HEK293 (cell line): Measurements from ENCODE around the gene HSPA4.

Experiments used
- GLI4 ChIP-seq: fragments of 450-650 bp; formaldehyde crosslinking; IDR thresholded peaks from 2 replicates; pipeline ENCODE4 v1.5.1; 2016; ENCODE audit warnings: missing biosample characterization, missing genetic modification characterization
- HOXC10 ChIP-seq: sonication (generic); formaldehyde crosslinking; IDR thresholded peaks from 2 replicates; pipeline ENCODE4 v1.8.1; 2023; ENCODE audit warnings: mild to moderate bottlenecking, missing genetic modification reagents
- KLF1 ChIP-seq: fragments of 450-650 bp; formaldehyde crosslinking; IDR thresholded peaks from 2 replicates; pipeline ENCODE4 v1.5.1; 2016; ENCODE audit warnings: missing biosample characterization, missing genetic modification characterization
- KLF7 ChIP-seq: fragments of 450-650 bp; formaldehyde crosslinking; IDR thresholded peaks from 2 replicates; pipeline ENCODE4 v1.5.1; 2016; ENCODE audit warnings: missing biosample characterization, missing genetic modification characterization, borderline replicate concordance
- REPIN1 ChIP-seq: fragments of 450-650 bp; formaldehyde crosslinking; IDR thresholded peaks from 2 replicates; pipeline ENCODE4 v1.5.1; 2017; ENCODE audit warnings: missing biosample characterization, missing genetic modification characterization, low read depth
- ZBTB21 ChIP-seq: fragments of 450-650 bp; formaldehyde crosslinking; IDR thresholded peaks from 2 replicates; pipeline ENCODE4 v1.5.1; 2017; ENCODE audit warnings: missing biosample characterization, missing genetic modification characterization
- ZNF155 ChIP-seq: fragments of 450-650 bp; formaldehyde crosslinking; IDR thresholded peaks from 2 replicates; pipeline ENCODE4 v1.5.1; 2016; ENCODE audit warnings: missing biosample characterization, missing genetic modification characterization
- ZNF157 ChIP-seq: fragments of 450-650 bp; formaldehyde crosslinking; IDR thresholded peaks from 2 replicates; pipeline ENCODE4 v1.5.1; 2016; ENCODE audit warnings: missing biosample characterization, missing genetic modification characterization
- ZNF175 ChIP-seq: fragments of 450-650 bp; formaldehyde crosslinking; IDR thresholded peaks from 2 replicates; pipeline ENCODE4 v1.5.1; 2016; ENCODE audit warnings: missing biosample characterization, missing genetic modification characterization
- ZNF274 ChIP-seq, 2 experiments: fragments of 200-500 bp in 1 of 2; fragments of 450-650 bp in 1 of 2; sonication (Bioruptor generic) in 1 of 2; formaldehyde crosslinking in 1 of 2; IDR thresholded peaks; 2 replicates each; pipeline versions ENCODE4 v1.5.1 to v1.6.1; 2014 to 2016; ENCODE audit warnings: borderline replicate concordance in 1 of 2, inconsistent platforms in 1 of 2, low read length in 1 of 2, missing biosample characterization in 1 of 2, missing genetic modification characterization in 1 of 2
- ZNF366 ChIP-seq: fragments of 450-650 bp; formaldehyde crosslinking; conservative IDR thresholded peaks from 2 replicates; pipeline ENCODE4 v1.5.1; 2016; ENCODE audit warnings: missing biosample characterization, missing genetic modification characterization
- ZNF391 ChIP-seq: fragments of 450-650 bp; formaldehyde crosslinking; IDR thresholded peaks from 2 replicates; pipeline ENCODE4 v1.5.1; 2016; ENCODE audit warnings: low read depth, missing biosample characterization, missing genetic modification characterization, borderline replicate concordance
- ZNF404 ChIP-seq: fragments of 450-650 bp; formaldehyde crosslinking; IDR thresholded peaks from 2 replicates; pipeline ENCODE4 v1.5.1; 2017; ENCODE audit warnings: missing biosample characterization, missing genetic modification characterization
- ZNF426 ChIP-seq: fragments of 450-650 bp; formaldehyde crosslinking; IDR thresholded peaks from 2 replicates; pipeline ENCODE4 v1.5.1; 2017; ENCODE audit warnings: missing biosample characterization, missing genetic modification characterization, mild to moderate bottlenecking, inconsistent platforms, moderate library complexity
- ZNF501 ChIP-seq: fragments of 450-650 bp; formaldehyde crosslinking; IDR thresholded peaks from 2 replicates; pipeline ENCODE4 v1.5.1; 2016; ENCODE audit warnings: missing biosample characterization, missing genetic modification characterization
- ZNF514 ChIP-seq: fragments of 450-650 bp; formaldehyde crosslinking; IDR thresholded peaks from 2 replicates; pipeline ENCODE4 v1.5.1; 2016; ENCODE audit warnings: missing biosample characterization, missing genetic modification characterization
- ZNF600 ChIP-seq: fragments of 450-650 bp; formaldehyde crosslinking; IDR thresholded peaks from 2 replicates; pipeline ENCODE4 v1.5.1; 2016; ENCODE audit warnings: missing biosample characterization, missing genetic modification characterization
- ZNF621 ChIP-seq: fragments of 450-650 bp; formaldehyde crosslinking; IDR thresholded peaks from 2 replicates; pipeline ENCODE4 v1.5.1; 2017; ENCODE audit warnings: missing biosample characterization, missing genetic modification characterization
- ZNF670 ChIP-seq: fragments of 450-650 bp; formaldehyde crosslinking; IDR thresholded peaks from 2 replicates; pipeline ENCODE4 v1.5.1; 2016; ENCODE audit warnings: missing biosample characterization, missing genetic modification characterization, low read depth
- ZNF677 ChIP-seq: fragments of 450-650 bp; IDR thresholded peaks from 2 replicates; pipeline ENCODE4 v1.5.0; 2018; ENCODE audit warnings: missing biosample characterization, mild to moderate bottlenecking, missing genetic modification characterization, moderate library complexity
- ZNF791 ChIP-seq: fragments of 450-650 bp; formaldehyde crosslinking; IDR thresholded peaks from 2 replicates; pipeline ENCODE4 v1.5.1; 2016; ENCODE audit warnings: missing biosample characterization, missing genetic modification characterization
- TF ChIP-seq, protein P1 (sequence below): fragments of 450-650 bp; formaldehyde crosslinking; IDR thresholded peaks from 2 replicates; pipeline ENCODE4 v1.5.1; 2016; ENCODE audit warnings: missing biosample characterization, missing genetic modification characterization
- TF ChIP-seq, protein P2 (sequence below): fragments of 450-650 bp; formaldehyde crosslinking; IDR thresholded peaks from 2 replicates; pipeline ENCODE4 v1.5.1; 2016; ENCODE audit warnings: missing biosample characterization, missing genetic modification characterization
- TF ChIP-seq, protein P3 (sequence below): fragments of 450-650 bp; formaldehyde crosslinking; optimal IDR thresholded peaks from 2 replicates; pipeline ENCODE3; 2016; ENCODE audit warnings: missing biosample characterization, mild to moderate bottlenecking, missing genetic modification characterization
- TF ChIP-seq, protein P4 (sequence below): fragments of 450-650 bp; formaldehyde crosslinking; IDR thresholded peaks from 2 replicates; pipeline ENCODE4 v1.5.1; 2016; ENCODE audit warnings: missing biosample characterization, missing genetic modification characterization
- TF ChIP-seq, protein P5 (sequence below): fragments of 450-650 bp; formaldehyde crosslinking; IDR thresholded peaks from 2 replicates; pipeline ENCODE4 v1.5.1; 2016; ENCODE audit warnings: missing biosample characterization, missing genetic modification characterization
- TF ChIP-seq, protein P6 (sequence below): fragments of 450-650 bp; formaldehyde crosslinking; IDR thresholded peaks from 2 replicates; pipeline ENCODE4 v1.5.1; 2016; ENCODE audit warnings: missing biosample characterization, missing genetic modification characterization
- TF ChIP-seq, protein P7 (sequence below): fragments of 450-650 bp; formaldehyde crosslinking; IDR thresholded peaks from 2 replicates; pipeline ENCODE4 v1.5.1; 2016; ENCODE audit warnings: missing biosample characterization, missing genetic modification characterization, low read depth

Gene HSPA4

DNA sequence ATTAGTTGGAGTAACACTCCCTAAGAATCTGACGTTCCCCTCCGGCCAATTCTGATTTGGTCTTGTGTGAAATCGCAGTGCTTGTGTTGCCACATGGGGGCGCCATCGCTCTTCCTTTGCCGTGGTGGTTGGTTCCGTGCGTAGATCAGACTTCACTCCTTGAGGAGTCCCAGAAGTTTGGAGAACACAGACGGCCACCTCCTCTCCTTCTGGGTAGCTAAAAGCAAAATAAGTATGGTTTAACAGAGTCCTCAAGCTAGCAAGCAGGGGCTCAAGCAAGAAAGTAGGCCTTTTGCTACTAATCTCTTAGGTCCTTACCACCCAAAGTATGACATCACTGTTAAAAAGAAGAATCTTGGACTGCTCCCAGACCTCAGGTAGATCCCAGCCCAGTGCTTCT lies 59.5 kb downstream of the HSPA4 start (continued):
- TF ChIP-seq, protein P1, sequence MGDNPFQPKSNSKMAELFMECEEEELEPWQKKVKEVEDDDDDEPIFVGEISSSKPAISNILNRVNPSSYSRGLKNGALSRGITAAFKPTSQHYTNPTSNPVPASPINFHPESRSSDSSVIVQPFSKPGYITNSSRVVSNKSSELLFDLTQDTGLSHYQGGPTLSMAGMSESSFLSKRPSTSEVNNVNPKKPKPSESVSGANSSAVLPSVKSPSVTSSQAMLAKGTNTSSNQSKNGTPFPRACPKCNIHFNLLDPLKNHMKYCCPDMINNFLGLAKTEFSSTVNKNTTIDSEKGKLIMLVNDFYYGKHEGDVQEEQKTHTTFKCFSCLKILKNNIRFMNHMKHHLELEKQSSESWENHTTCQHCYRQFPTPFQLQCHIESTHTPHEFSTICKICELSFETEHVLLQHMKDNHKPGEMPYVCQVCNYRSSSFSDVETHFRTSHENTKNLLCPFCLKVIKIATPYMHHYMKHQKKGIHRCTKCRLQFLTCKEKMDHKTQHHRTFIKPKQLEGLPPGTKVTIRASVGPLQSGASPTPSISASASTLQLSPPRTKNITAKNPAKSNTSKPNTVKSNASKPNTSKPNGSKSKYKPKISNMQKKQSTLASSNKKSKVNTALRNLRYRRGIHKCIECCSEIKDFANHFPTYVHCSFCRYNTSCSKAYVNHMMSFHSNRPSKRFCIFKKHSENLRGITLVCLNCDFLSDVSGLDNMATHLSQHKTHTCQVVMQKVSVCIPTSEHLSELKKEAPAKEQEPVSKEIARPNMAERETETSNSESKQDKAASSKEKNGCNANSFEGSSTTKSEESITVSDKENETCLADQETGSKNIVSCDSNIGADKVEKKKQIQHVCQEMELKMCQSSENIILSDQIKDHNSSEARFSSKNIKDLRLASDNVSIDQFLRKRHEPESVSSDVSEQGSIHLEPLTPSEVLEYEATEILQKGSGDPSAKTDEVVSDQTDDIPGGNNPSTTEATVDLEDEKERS (tag by site-specific recombination) = no peak
- TF ChIP-seq ZNF366 (tag by site-specific recombination) = no peak
- TF ChIP-seq, protein P2, sequence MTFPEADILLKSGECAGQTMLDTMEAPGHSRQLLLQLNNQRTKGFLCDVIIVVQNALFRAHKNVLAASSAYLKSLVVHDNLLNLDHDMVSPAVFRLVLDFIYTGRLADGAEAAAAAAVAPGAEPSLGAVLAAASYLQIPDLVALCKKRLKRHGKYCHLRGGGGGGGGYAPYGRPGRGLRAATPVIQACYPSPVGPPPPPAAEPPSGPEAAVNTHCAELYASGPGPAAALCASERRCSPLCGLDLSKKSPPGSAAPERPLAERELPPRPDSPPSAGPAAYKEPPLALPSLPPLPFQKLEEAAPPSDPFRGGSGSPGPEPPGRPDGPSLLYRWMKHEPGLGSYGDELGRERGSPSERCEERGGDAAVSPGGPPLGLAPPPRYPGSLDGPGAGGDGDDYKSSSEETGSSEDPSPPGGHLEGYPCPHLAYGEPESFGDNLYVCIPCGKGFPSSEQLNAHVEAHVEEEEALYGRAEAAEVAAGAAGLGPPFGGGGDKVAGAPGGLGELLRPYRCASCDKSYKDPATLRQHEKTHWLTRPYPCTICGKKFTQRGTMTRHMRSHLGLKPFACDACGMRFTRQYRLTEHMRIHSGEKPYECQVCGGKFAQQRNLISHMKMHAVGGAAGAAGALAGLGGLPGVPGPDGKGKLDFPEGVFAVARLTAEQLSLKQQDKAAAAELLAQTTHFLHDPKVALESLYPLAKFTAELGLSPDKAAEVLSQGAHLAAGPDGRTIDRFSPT (tag by site-specific recombination) = no peak
- no peak for TF ChIP-seq ZNF514
- TF ChIP-seq GLI4 (tag by site-specific recombination) = no peak
- no peak for TF ChIP-seq ZNF670 (tag by site-specific recombination)
- TF ChIP-seq ZNF274 (IDR thresholded peaks at IDR 0.05; ENCODE audit: low read length) = no peak
- no peak for TF ChIP-seq ZNF274 (tag by site-specific recombination; IDR thresholded peaks at IDR 0.05; ENCODE audit: borderline replicate concordance)
- no peak for TF ChIP-seq HOXC10 (CRISPR knock-in tag)
- TF ChIP-seq ZNF501 (tag by site-specific recombination) = peak; percentile 79
- no peak for TF ChIP-seq KLF7 (tag by site-specific recombination)
- no peak for TF ChIP-seq ZNF677 (tag by site-specific recombination)
- peak; percentile 55; the same call in 1 of the 2 replicates for TF ChIP-seq ZBTB21 (tag by site-specific recombination)
- TF ChIP-seq, protein P3, sequence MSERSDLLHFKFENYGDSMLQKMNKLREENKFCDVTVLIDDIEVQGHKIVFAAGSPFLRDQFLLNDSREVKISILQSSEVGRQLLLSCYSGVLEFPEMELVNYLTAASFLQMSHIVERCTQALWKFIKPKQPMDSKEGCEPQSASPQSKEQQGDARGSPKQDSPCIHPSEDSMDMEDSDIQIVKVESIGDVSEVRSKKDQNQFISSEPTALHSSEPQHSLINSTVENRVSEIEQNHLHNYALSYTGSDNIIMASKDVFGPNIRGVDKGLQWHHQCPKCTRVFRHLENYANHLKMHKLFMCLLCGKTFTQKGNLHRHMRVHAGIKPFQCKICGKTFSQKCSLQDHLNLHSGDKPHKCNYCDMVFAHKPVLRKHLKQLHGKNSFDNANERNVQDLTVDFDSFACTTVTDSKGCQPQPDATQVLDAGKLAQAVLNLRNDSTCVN (tag by site-specific recombination) = peak; percentile 4
- TF ChIP-seq ZNF157 (tag by site-specific recombination) = no peak
- TF ChIP-seq, protein P4, sequence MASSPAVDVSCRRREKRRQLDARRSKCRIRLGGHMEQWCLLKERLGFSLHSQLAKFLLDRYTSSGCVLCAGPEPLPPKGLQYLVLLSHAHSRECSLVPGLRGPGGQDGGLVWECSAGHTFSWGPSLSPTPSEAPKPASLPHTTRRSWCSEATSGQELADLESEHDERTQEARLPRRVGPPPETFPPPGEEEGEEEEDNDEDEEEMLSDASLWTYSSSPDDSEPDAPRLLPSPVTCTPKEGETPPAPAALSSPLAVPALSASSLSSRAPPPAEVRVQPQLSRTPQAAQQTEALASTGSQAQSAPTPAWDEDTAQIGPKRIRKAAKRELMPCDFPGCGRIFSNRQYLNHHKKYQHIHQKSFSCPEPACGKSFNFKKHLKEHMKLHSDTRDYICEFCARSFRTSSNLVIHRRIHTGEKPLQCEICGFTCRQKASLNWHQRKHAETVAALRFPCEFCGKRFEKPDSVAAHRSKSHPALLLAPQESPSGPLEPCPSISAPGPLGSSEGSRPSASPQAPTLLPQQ (tag by site-specific recombination) = peak; percentile 56; the same call in 1 of the 2 replicates
- no peak for TF ChIP-seq REPIN1
- TF ChIP-seq ZNF404 (tag by site-specific recombination) = no peak
- no peak for TF ChIP-seq ZNF175
- no peak for TF ChIP-seq ZNF155 (tag by site-specific recombination)
- no peak for TF ChIP-seq KLF1 (tag by site-specific recombination)
- TF ChIP-seq, protein P5, sequence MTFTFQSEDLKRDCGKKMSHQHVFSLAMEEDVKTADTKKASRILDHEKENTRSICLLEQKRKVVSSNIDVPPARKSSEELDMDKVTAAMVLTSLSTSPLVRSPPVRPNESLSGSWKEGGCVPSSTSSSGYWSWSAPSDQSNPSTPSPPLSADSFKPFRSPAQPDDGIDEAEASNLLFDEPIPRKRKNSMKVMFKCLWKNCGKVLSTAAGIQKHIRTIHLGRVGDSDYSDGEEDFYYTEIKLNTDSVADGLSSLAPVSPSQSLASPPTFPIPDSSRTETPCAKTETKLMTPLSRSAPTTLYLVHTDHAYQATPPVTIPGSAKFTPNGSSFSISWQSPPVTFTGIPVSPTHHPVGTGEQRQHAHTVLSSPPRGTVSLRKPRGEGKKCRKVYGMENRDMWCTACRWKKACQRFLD (tag by site-specific recombination) = no peak
- no peak for TF ChIP-seq ZNF426
- TF ChIP-seq, protein P6, sequence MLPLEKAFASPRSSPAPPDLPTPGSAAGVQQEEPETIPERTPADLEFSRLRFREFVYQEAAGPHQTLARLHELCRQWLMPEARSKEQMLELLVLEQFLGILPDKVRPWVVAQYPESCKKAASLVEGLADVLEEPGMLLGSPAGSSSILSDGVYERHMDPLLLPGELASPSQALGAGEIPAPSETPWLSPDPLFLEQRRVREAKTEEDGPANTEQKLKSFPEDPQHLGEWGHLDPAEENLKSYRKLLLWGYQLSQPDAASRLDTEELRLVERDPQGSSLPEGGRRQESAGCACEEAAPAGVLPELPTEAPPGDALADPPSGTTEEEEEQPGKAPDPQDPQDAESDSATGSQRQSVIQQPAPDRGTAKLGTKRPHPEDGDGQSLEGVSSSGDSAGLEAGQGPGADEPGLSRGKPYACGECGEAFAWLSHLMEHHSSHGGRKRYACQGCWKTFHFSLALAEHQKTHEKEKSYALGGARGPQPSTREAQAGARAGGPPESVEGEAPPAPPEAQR (tag by site-specific recombination) = no peak
- TF ChIP-seq ZNF391 (tag by site-specific recombination) = no peak
- no peak for TF ChIP-seq ZNF600
- TF ChIP-seq ZNF621 (tag by site-specific recombination) = no peak
- TF ChIP-seq, protein P7, sequence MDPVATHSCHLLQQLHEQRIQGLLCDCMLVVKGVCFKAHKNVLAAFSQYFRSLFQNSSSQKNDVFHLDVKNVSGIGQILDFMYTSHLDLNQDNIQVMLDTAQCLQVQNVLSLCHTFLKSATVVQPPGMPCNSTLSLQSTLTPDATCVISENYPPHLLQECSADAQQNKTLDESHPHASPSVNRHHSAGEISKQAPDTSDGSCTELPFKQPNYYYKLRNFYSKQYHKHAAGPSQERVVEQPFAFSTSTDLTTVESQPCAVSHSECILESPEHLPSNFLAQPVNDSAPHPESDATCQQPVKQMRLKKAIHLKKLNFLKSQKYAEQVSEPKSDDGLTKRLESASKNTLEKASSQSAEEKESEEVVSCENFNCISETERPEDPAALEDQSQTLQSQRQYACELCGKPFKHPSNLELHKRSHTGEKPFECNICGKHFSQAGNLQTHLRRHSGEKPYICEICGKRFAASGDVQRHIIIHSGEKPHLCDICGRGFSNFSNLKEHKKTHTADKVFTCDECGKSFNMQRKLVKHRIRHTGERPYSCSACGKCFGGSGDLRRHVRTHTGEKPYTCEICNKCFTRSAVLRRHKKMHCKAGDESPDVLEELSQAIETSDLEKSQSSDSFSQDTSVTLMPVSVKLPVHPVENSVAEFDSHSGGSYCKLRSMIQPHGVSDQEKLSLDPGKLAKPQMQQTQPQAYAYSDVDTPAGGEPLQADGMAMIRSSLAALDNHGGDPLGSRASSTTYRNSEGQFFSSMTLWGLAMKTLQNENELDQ (tag by site-specific recombination) = no peak
- no peak for TF ChIP-seq ZNF791
